Naive thymus-derived CD8-positive, alpha-beta T cell (primary cell): ENCODE measurements around the gene CALM1. TPM values are rescaled to one million over a fixed set of nuclear protein-coding genes. Genes with fewer than 3 reads are reported as not detected.

Source experiments
- ATAC-seq, 2 donors: fragments of 150-1000 bp; cut with Tn5 transposase in 1 of 2; sonication (Bioruptor Pico), chemical (Tn5 transposase) in 1 of 2; 1 replicate in 1 of 2; 2 replicates in 1 of 2; pipeline ENCODE4 v1.10.0; 2021; ENCODE audit warnings: mild to moderate bottlenecking in 2 of 2, moderate library complexity in 2 of 2
- POLR2A ChIA-PET: fragments of 350-600 bp; sonication (Branson Sonifier 250); formaldehyde crosslinking; loops from one replicate; lab custom pipeline; 2021; ENCODE audit warnings: antibody characterized with exemption; lab: Charles Lee
- DNase-seq, 10 donors: peaks; one replicate each; pipeline versions ENCODE4 v3.0.0 to v3.0.0-alpha.2; 2020 to 2022
- H3K27ac Mint-ChIP-seq, 10 donors: one replicate each; pipeline ENCODE4 v1.8.0; 2020 to 2022; ENCODE audit warnings: mild to moderate bottlenecking in 10 of 10, mixed read lengths in 10 of 10, moderate library complexity in 4 of 10, inconsistent platforms in 1 of 10
- H3K27me3 Mint-ChIP-seq, 5 donors: one replicate each; pipeline ENCODE4 v1.8.0; 2021 to 2022; ENCODE audit warnings: mixed read lengths in 5 of 5
- H3K36me3 Mint-ChIP-seq, 3 donors: one replicate each; pipeline ENCODE4 v1.8.0; 2020 to 2022; ENCODE audit warnings: mixed read lengths in 3 of 3, mild to moderate bottlenecking in 2 of 3, inconsistent platforms in 1 of 3
- H3K4me1 Mint-ChIP-seq, 4 donors: one replicate each; pipeline ENCODE4 v1.8.0; 2021 to 2022; ENCODE audit warnings: mixed read lengths in 4 of 4
- H3K4me3 Mint-ChIP-seq, 10 donors: one replicate each; pipeline ENCODE4 v1.8.0; 2020 to 2022; ENCODE audit warnings: mild to moderate bottlenecking in 10 of 10, mixed read lengths in 10 of 10, moderate library complexity in 6 of 10, inconsistent platforms in 1 of 10
- H3K9me3 Mint-ChIP-seq, 9 donors: one replicate each; pipeline ENCODE4 v1.8.0; 2020 to 2022; ENCODE audit warnings: mixed read lengths in 9 of 9, mild to moderate bottlenecking in 3 of 9, inconsistent platforms in 1 of 9, moderate library complexity in 1 of 9
- polyA plus RNA-seq, 3 donors: library from polyadenylated mRNA; unstranded; fragments of 300-500 nt; fragmentation: Illumina TruSeq; gene quantifications; one replicate each; pipeline ENCODE4 v1.2.3, GENCODE V29; 2021
- total RNA-seq, 8 experiments: library from RNA in 2 of 8; stranded (reverse) in 2 of 8; gene quantifications; one replicate each; pipeline ENCODE4 v1.2.3 and lab custom pipeline; 2021 to 2026

Gene CALM1
- total and polyA plus RNA-seq, 5 experiments from 2014 or later = 735 to 2,853 (median 1,900) TPM

DNA sequence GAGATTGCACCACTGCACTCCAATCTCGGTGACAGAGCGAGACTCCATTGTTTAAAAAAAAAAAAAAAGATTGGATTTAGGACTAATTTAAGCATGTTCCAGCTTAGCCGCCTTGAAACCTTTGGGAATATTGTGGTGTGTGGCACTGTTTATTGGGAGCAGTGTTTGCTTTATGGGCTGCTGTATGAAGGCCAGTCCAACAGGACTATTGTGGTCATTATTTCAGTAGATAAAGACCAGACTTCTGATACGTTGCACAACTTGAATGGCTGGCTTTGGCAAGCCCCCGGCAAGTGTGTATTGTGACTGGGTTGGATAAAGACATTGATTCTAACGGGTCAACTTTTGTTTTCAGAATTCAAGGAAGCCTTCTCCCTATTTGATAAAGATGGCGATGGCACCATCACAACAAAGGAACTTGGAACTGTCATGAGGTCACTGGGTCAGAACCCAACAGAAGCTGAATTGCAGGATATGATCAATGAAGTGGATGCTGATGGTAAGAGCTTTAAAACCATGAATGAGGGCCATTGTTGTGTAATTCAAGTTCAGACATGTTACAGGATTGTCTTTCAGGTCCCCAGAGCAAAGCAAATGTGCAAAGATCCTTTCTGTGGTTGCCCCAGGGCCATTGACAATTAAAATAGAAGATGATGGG lies 4.2 kb downstream of the CALM1 start:
- POLR2A ChIA-PET = interaction anchor here (1.5 to 17.4 kb wide), 3 partner anchors 17 to 296 kb away, joined by 4 to 689 read pairs (median 5); no protein-coding TSS in a partner anchor
- Mint-ChIP-seq H3K27ac (peak overlapping the region in 9 of 10 donors; percentile 66 to 99 (median 91)), H3K4me3 (peak overlapping the region; percentile 17 to 99 (median 95)), H3K27me3 (no peaks in the 10 kb centered on the region), H3K9me3 (peaks cover 0 to 4% (median 0%) of the 10 kb centered on the region in 9 donors), H3K4me1 (peaks cover 39 to 78% (median 67%) of the 10 kb centered on the region in 4 donors), H3K36me3 (peaks cover 23 to 75% (median 50%) of the 10 kb centered on the region in 3 donors)
- no peak for ATAC-seq
- DNase-seq = no peak

DNA sequence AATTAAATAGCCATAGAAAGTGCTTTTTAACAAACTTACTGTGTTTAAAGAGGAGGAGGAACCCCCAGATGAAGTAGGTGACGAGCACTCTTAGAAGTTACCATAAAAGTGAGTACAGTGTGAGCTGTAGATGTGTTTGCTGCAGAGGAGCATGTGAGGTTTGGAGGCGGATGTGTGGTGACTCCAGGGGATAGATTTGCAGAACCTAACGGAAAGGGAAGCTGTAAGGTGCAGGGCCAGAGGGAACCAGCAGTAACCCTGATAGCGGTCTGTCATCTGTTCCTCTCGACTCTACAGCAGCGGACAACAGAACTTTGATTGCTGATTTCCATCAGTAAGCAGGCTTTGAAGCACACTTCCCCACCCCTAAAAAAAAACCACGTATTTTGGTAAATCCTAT lies 5.2 kb downstream of the CALM1 start:
- POLR2A ChIA-PET = interaction anchor here (1.5 to 17.4 kb wide), 2 partner anchors 17 to 100 kb away, joined by 4 to 689 read pairs; no protein-coding TSS in a partner anchor
- ATAC-seq = no peak
- DNase-seq = peak in 4 of 10 donors; percentile 18 to 52 (median 33)
- Mint-ChIP-seq H3K9me3 (peaks cover 0 to 4% (median 0%) of the 10 kb centered on the region in 9 donors), H3K27me3 (no peaks in the 10 kb centered on the region), H3K27ac (peak overlapping the region; percentile 79 to 99 (median 90)), H3K4me3 (peak overlapping the region; percentile 16 to 99 (median 86)), H3K36me3 (peaks cover 26 to 85% (median 53%) of the 10 kb centered on the region in 3 donors), H3K4me1 (peaks cover 43 to 88% (median 72%) of the 10 kb centered on the region in 4 donors)

DNA sequence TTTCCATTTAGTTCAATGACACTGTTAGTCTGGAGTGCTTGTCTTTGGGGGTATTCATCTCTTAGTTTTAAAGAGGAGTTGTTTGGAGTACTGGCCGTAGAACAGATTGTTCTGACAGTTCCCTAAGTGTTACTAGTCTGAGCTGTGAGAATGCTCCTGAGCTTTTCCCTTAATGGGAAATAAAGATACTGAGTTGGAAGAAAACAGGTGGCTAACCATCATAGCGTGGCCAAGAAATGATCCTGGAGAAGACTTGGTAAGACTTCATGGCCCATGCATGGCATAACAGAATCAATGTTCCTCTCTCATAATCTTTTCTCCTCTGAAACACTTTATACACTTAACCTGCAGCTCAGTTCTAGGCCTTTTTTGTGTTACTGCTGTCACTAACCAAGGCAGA lies 6.2 kb downstream of the CALM1 start:
- Mint-ChIP-seq H3K4me1 (peaks cover 45 to 92% (median 75%) of the 10 kb centered on the region in 4 donors), H3K4me3 (peak overlapping the region in 5 of 10 donors; percentile 16 to 98 (median 93)), H3K27ac (peak overlapping the region in 9 of 10 donors; percentile 31 to 99 (median 90)), H3K27me3 (no peaks in the 10 kb centered on the region), H3K9me3 (peaks cover 0 to 2% (median 0%) of the 10 kb centered on the region in 9 donors), H3K36me3 (peaks cover 26 to 91% (median 53%) of the 10 kb centered on the region in 3 donors)
- no peak for ATAC-seq
- DNase-seq = no peak
- POLR2A ChIA-PET = interaction anchor here (17.4 kb wide), 1 partner anchor 19 kb away, joined by 689 read pairs; no protein-coding TSS in a partner anchor

DNA sequence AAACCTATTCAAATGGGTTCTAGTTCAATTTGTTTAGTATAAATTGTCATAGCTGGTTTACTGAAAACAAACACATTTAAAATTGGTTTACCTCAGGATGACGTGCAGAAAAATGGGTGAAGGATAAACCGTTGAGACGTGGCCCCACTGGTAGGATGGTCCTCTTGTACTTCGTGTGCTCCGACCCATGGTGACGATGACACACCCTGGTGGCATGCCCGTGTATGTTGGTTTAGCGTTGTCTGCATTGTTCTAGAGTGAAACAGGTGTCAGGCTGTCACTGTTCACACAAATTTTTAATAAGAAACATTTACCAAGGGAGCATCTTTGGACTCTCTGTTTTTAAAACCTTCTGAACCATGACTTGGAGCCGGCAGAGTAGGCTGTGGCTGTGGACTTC lies 8.3 kb downstream of the CALM1 start:
- H3K4me3 Mint-ChIP-seq = no peak overlapping the region

DNA sequence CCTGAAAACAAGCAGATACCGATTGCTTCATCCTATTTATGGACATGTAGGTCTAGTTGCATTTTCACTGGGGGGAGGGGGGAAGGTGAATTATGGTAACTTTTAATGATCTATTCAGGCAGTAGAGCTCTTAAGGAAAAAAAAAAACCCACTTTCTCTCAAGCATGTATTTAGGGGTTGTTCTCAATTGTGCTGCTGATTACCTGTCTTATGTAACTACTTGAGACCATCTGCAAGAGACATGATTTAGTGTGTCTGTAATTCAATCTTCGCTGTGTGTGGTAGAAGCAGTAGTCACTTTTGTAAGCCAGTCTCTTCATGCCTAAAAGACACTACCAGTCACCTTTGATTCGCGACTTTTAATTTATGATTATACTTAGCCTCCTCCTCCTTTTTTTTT lies 8.9 kb downstream of the CALM1 start:
- peak overlapping the region in 9 of 10 donors; percentile 9 to 92 (median 70) for H3K27ac Mint-ChIP-seq
- no peaks in the 10 kb centered on the region for H3K27me3 Mint-ChIP-seq
- ATAC-seq (peak in 1 of 2 donors; percentile 5), DNase-seq (peak in 1 of 10 donors; percentile 20)
- H3K4me3 Mint-ChIP-seq = peak overlapping the region in 3 of 10 donors; percentile 5 to 57 (median 13)
- H3K4me1 Mint-ChIP-seq = peaks cover 43 to 70% (median 61%) of the 10 kb centered on the region in 4 donors
- H3K9me3 Mint-ChIP-seq = no peaks in the 10 kb centered on the region
- H3K36me3 Mint-ChIP-seq = peaks cover 21 to 75% (median 47%) of the 10 kb centered on the region in 3 donors
- POLR2A ChIA-PET = interaction anchor here (0.7 to 17.4 kb wide), 3 partner anchors 9 to 21 kb away, joined by 3 to 689 read pairs (median 4); no protein-coding TSS in a partner anchor

More for the DNA sequence above, 8.3 kb downstream of the CALM1 start:
- DNase-seq = no peak
- Mint-ChIP-seq H3K36me3 (peaks cover 21 to 81% (median 50%) of the 10 kb centered on the region in 3 donors), H3K27me3 (no peaks in the 10 kb centered on the region), H3K9me3 (no peaks in the 10 kb centered on the region), H3K4me1 (peaks cover 48 to 77% (median 67%) of the 10 kb centered on the region in 4 donors), H3K27ac (peak overlapping the region in 8 of 10 donors; percentile 9 to 92 (median 56))
- POLR2A ChIA-PET = interaction anchor here (0.7 to 17.4 kb wide), 3 partner anchors 9 to 21 kb away, joined by 3 to 689 read pairs (median 4); no protein-coding TSS in a partner anchor
- ATAC-seq = peak in 1 of 2 donors; percentile 47

DNA sequence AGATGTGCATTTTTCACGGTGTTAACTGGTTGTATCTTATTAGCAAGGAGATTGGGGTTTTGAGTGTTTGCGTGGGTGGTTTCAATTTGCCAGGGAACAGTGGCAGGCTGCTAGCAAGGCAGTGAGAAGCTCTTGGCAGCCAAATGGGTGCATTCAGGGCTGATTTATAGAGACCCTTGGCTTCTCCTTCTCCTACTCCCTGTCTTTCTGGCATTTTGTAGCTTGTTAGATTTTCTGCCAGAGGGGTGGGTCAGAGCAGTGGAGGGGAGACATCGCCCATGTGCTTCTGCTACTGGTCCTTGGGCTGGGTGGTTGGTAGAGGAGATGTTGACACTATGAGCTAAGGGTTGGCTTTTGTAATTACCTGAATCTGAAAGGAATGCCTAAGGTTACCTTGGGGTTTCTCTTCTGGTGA lies 9.6 kb downstream of the CALM1 start:
- Mint-ChIP-seq H3K36me3 (peaks cover 21 to 68% (median 41%) of the 10 kb centered on the region in 3 donors), H3K4me3 (peak overlapping the region in 3 of 10 donors; percentile 13 to 62 (median 59)), H3K4me1 (peaks cover 38 to 64% (median 55%) of the 10 kb centered on the region in 4 donors), H3K27ac (peak overlapping the region; percentile 22 to 92 (median 70)), H3K27me3 (no peaks in the 10 kb centered on the region), H3K9me3 (no peaks in the 10 kb centered on the region)
- peak in 1 of 2 donors; percentile 24 for ATAC-seq
- POLR2A ChIA-PET = interaction anchor here (17.4 kb wide), 1 partner anchor 22 kb away, joined by 689 read pairs; no protein-coding TSS in a partner anchor
- peak in 1 of 10 donors; percentile 20 for DNase-seq

DNA sequence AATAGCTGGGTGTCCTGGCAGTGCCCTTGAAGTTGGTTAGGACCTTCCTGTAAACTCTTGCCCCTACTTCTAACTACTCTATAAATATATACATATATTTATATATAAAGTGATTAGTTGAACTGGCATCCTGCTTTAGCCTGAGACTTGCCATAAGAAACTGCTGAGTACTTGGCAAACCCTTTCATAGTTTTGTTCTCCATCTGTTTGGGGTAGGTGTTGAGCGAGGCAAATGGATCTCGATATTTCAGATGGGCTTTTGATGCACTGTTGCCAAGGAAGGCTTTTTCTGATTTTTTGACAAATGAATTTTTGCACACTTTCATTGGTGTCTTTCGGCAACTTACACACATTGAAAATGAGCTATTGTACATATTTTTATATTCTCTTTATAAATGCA lies 10.4 kb downstream of the CALM1 start:
- POLR2A ChIA-PET = interaction anchor here (17.4 kb wide), 1 partner anchor 23 kb away, joined by 689 read pairs; no protein-coding TSS in a partner anchor
- ATAC-seq (no peak), DNase-seq (no peak)
- H3K4me1 Mint-ChIP-seq = peaks cover 33 to 56% (median 48%) of the 10 kb centered on the region in 4 donors
- H3K36me3 Mint-ChIP-seq = peaks cover 17 to 60% (median 32%) of the 10 kb centered on the region in 3 donors
- H3K27ac Mint-ChIP-seq = peak overlapping the region in 6 of 10 donors; percentile 22 to 92 (median 63)
- H3K9me3 Mint-ChIP-seq = no peaks in the 10 kb centered on the region
- H3K4me3 Mint-ChIP-seq = no peak overlapping the region
- no peaks in the 10 kb centered on the region for H3K27me3 Mint-ChIP-seq

DNA sequence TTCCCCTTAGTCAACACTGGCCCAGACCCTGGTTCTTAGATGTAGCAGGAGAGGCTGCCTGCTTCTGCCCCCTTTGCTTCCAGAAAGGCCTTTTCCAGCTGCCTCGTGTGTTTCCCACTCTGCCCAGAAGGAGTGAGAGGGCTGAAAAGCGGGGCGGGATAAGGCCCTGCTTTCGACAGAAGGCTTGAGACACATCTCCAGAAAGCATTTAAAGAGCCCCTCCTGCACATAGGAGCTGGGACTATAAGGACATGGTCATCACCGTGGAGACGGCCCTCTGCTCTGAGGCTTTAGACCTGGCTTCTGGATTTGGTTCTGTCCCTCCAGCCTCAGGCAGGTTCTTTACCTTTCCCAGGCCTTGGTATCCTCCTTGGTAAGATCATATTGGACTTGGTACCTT lies 11.9 kb downstream of the CALM1 start:
- Mint-ChIP-seq H3K36me3 (peaks cover 10 to 45% (median 20%) of the 10 kb centered on the region in 3 donors), H3K4me1 (peaks cover 22 to 41% (median 34%) of the 10 kb centered on the region in 4 donors), H3K27ac (peak overlapping the region; percentile 21 to 85 (median 70)), H3K4me3 (no peak overlapping the region), H3K27me3 (no peaks in the 10 kb centered on the region), H3K9me3 (no peaks in the 10 kb centered on the region)
- POLR2A ChIA-PET = interaction anchor here (0.7 to 17.4 kb wide), 4 partner anchors 12 to 110 kb away, joined by 3 to 689 read pairs (median 7); partner anchors contain the start of gene CALM1
- DNase-seq (no peak), ATAC-seq (peak in 1 of 2 donors; percentile 15)

DNA sequence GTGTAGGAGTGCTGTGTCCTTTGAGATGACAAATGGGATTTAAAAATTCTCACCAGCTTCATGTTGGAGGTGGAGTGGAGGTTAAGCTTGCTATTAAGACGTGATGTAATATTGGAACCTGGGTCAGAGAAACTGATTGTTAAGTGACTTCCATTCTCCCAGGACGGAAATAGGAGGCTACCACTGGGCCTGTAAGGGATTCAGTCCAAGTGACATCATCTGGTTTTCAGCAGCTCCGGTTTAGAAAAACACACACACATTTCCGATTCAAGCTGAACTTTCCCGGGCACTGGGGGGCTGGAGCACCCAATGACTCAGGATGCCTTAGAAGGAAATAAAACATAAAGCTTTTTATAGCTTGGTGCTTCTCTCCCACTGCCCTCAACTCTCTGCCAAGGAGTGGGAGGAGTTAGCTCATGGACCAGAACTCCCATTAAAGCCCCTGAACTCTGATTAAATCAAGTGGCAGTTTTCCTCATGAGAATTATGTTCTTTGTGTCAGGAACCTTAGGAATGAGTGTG lies 12.4 kb downstream of the CALM1 start:
- peak in 1 of 2 donors; percentile 5 for ATAC-seq
- Mint-ChIP-seq H3K27ac (peak overlapping the region in 9 of 10 donors; percentile 28 to 85 (median 70)), H3K9me3 (no peaks in the 10 kb centered on the region), H3K36me3 (peaks cover 9 to 40% (median 16%) of the 10 kb centered on the region in 3 donors), H3K4me3 (no peak overlapping the region), H3K27me3 (no peaks in the 10 kb centered on the region), H3K4me1 (peaks cover 17 to 35% (median 29%) of the 10 kb centered on the region in 4 donors)
- POLR2A ChIA-PET = interaction anchor here (1.0 to 17.4 kb wide), 4 partner anchors 10 to 78 kb away, joined by 4 to 689 read pairs (median 7); partner anchors contain the start of gene CALM1
- DNase-seq = no peak

DNA sequence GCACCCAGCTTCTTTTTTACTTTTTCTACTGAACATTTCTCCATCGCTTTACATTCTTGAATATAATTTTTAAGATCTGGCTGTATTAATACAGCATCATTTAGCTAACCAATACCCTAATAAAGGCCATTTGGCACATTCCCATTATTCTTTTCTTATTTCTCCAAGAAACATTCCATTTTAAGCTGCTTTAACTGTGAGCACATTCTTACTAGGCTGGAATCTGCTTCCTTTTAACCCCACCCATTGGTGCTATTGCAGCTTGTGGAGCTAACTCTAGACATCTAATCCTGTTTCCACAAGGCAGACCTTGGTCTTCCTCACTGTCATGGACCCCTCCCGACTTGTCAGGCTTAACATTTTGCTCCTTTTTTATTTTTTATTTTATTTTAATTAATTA lies 15.2 kb downstream of the CALM1 start:
- Mint-ChIP-seq H3K27me3 (no peaks in the 10 kb centered on the region), H3K27ac (peak overlapping the region in 3 of 10 donors; percentile 19 to 52 (median 28)), H3K4me3 (no peak overlapping the region), H3K4me1 (peaks cover 6 to 15% (median 8%) of the 10 kb centered on the region in 4 donors), H3K36me3 (peaks cover 0 to 13% (median 0%) of the 10 kb centered on the region in 3 donors), H3K9me3 (no peaks in the 10 kb centered on the region)
- DNase-seq = no peak
- no peak for ATAC-seq
- POLR2A ChIA-PET = no interaction called here

DNA sequence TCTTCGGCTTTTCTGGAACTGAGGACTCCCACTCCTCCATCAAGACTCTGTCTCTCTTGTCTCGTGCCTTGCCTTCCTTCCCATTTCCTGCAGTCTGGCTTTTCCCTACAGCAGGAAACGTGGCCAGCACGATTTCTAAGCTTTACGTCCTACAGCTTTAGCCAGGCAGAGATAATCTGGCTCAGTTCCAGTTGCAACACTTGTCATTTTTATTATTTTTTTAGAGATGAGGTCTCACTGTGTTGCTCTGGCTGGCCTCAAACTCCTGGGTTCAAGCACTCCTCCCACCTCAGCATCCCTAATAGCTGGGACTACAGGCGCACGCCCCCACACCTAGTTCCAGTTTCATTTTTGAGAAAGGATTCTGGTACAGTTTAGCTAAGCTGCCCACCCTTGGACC lies 19.9 kb downstream of the CALM1 start:
- ATAC-seq (no peak), DNase-seq (no peak)
- Mint-ChIP-seq H3K4me1 (no peaks in the 10 kb centered on the region), H3K27me3 (no peaks in the 10 kb centered on the region), H3K27ac (no peak overlapping the region), H3K36me3 (no peaks in the 10 kb centered on the region), H3K9me3 (no peaks in the 10 kb centered on the region), H3K4me3 (no peak overlapping the region)
- POLR2A ChIA-PET = no interaction called here

DNA sequence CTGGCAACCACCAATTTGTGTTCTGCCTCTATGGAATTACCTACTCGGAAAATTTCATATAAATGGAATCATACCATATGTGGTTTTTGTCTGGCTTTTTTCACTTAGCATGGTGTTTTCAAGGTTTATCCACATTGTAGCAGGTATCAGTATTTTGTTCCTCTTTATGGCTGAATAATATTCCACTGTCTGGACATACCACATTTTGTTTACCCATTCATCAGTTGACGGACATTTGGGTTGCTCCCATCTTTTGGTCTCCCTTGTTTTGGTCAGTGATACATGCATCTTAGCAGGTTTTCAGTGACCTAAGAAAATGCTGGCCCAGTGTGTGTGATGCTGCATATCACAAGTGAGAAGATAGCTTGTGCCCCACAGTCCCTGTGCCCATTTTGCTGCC lies 21.2 kb downstream of the CALM1 start:
- Mint-ChIP-seq H3K27me3 (no peaks in the 10 kb centered on the region), H3K36me3 (no peaks in the 10 kb centered on the region), H3K27ac (no peak overlapping the region), H3K9me3 (no peaks in the 10 kb centered on the region), H3K4me3 (no peak overlapping the region), H3K4me1 (no peaks in the 10 kb centered on the region)
- no peak for DNase-seq
- ATAC-seq = no peak
- POLR2A ChIA-PET = no interaction called here
